IMR-90 (cell line): ENCODE measurements around the gene SMARCC2. TPM values are rescaled to one million over a fixed set of nuclear protein-coding genes. Genes with fewer than 3 reads are reported as not detected.
"Not testable (repeated sequence)": the region's sequence is repeated elsewhere in the genome, so short reads cannot be mapped to it uniquely, and the experiment has no call there.

Source experiments
- ATAC-seq: fragments of 200-7000 bp; cut with Tn5 transposase; 2 replicates; pipeline ENCODE4 v1.9.1; 2020; ENCODE audit warnings: low read depth, mild to moderate bottlenecking, moderate library complexity
- BruUV-seq: library from RNA; stranded (reverse); fragments of 400-500 nt; replicated peaks from 2 replicates; lab custom pipeline; 2021; lab: Mats Ljungman, UMichigan
- CTCF ChIA-PET: fragments of 300-600 bp; formaldehyde crosslinking; extraction: SDS; loops from one replicate; lab custom pipeline; 2021; ENCODE audit warnings: antibody characterized with exemption; lab: Yijun Ruan, JAX
- POLR2A ChIA-PET: fragments of 300-600 bp; sonication (Branson Sonifier 250); formaldehyde crosslinking; loops from one replicate; lab custom pipeline; 2022; ENCODE audit warnings: antibody characterized with exemption; ENCODE audit not compliant: unreplicated experiment; lab: Charles Lee
- DNase-seq: peaks from one replicate; pipeline ENCODE4 v3.0.0; 2013
- H2AFZ ChIP-seq: replicated peaks from 2 replicates; pipeline ENCODE3; 2013; ENCODE audit warnings: low read length, mild to moderate bottlenecking; ENCODE audit not compliant: poor library complexity
- H2AK5ac ChIP-seq: 2 replicates; pipeline ENCODE4 v1.6.1; 2013; ENCODE audit warnings: low read depth, low read length, inconsistent platforms
- H2AK9ac ChIP-seq: replicated peaks from 2 replicates; pipeline ENCODE3; 2013; ENCODE audit warnings: mild to moderate bottlenecking, low read depth, low read length, moderate library complexity; ENCODE audit not compliant: poor library complexity
- H2BK120ac ChIP-seq: 2 replicates; pipeline ENCODE4 v1.6.1; 2013; ENCODE audit warnings: low read depth, low read length, inconsistent platforms
- H2BK15ac ChIP-seq: 3 replicates; pipeline ENCODE4 v1.6.1; 2013; ENCODE audit warnings: low read depth, low read length, inconsistent platforms
- H2BK20ac ChIP-seq: 2 replicates; pipeline ENCODE4 v1.6.1; 2013; ENCODE audit warnings: low read depth, mild to moderate bottlenecking, inconsistent platforms, low read length, moderate library complexity
- H2BK5ac ChIP-seq: 2 replicates; pipeline ENCODE4 v1.6.1; 2013; ENCODE audit warnings: mild to moderate bottlenecking, low read depth, low read length, inconsistent platforms; ENCODE audit not compliant: poor library complexity, severe bottlenecking
- H3K14ac ChIP-seq: replicated peaks from 2 replicates; pipeline ENCODE4 v1.6.1; 2013; ENCODE audit warnings: low read depth, low read length, inconsistent platforms
- H3K18ac ChIP-seq: 2 replicates; pipeline ENCODE4 v1.6.1; 2013; ENCODE audit warnings: low read depth, low read length, control low read depth
- H3K23ac ChIP-seq: 2 replicates; pipeline ENCODE4 v1.6.1; 2013; ENCODE audit warnings: low read depth, low read length, inconsistent platforms
- H3K27ac ChIP-seq: 2 replicates; pipeline ENCODE4 v1.5.1; 2013; ENCODE audit warnings: mild to moderate bottlenecking, control low read depth, low read length; ENCODE audit not compliant: insufficient read depth
- H3K27me3 ChIP-seq: 2 replicates; pipeline ENCODE4 v1.6.1; 2013; ENCODE audit warnings: low read length; ENCODE audit not compliant: control insufficient read depth, insufficient read depth
- H3K36me3 ChIP-seq: 2 replicates; pipeline ENCODE4 v1.6.1; 2013; ENCODE audit warnings: low read length, mixed read lengths; ENCODE audit not compliant: control insufficient read depth, insufficient read depth
- H3K4ac ChIP-seq: 2 replicates; pipeline ENCODE4 v1.6.1; 2013; ENCODE audit warnings: low read depth, low read length, inconsistent platforms
- H3K4me1 ChIP-seq: 2 replicates; pipeline ENCODE4 v1.6.1; 2013; ENCODE audit warnings: low read length, mixed read lengths; ENCODE audit not compliant: control insufficient read depth, insufficient read depth
- H3K4me2 ChIP-seq: 2 replicates; pipeline ENCODE4 v1.6.1; 2013; ENCODE audit warnings: low read depth, mild to moderate bottlenecking, control low read depth, low read length, moderate library complexity
- H3K4me3 ChIP-seq: 2 replicates; pipeline ENCODE4 v1.5.1; 2013; ENCODE audit warnings: low read depth, mild to moderate bottlenecking, control low read depth, low read length, moderate library complexity; ENCODE audit not compliant: insufficient read depth
- H3K56ac ChIP-seq: 2 replicates; pipeline ENCODE4 v1.6.1; 2013; ENCODE audit warnings: low read length, inconsistent platforms; ENCODE audit not compliant: insufficient read depth; ENCODE audit errors: extremely low read depth
- H3K79me1 ChIP-seq, 2 experiments: 2 replicates each; pipeline ENCODE4 v1.6.1; 2013; ENCODE audit warnings: low read length in 2 of 2, inconsistent platforms in 1 of 2, low read depth in 1 of 2
- H3K9ac ChIP-seq: 2 replicates; pipeline ENCODE4 v1.6.1; 2013; ENCODE audit warnings: low read depth, low read length, control low read depth
- H3K9me1 ChIP-seq: 2 replicates; pipeline ENCODE4 v1.6.1; 2013; ENCODE audit warnings: low read length, inconsistent platforms; ENCODE audit not compliant: insufficient read depth
- H3K9me3 ChIP-seq: 2 replicates; pipeline ENCODE4 v1.6.1; 2013; ENCODE audit warnings: low read length; ENCODE audit not compliant: control insufficient read depth, insufficient read depth
- H4K20me1 ChIP-seq: 2 replicates; pipeline ENCODE4 v1.6.1; 2013; ENCODE audit warnings: low read length, inconsistent platforms; ENCODE audit not compliant: insufficient read depth
- H4K5ac ChIP-seq: 2 replicates; pipeline ENCODE4 v1.6.1; 2013; ENCODE audit warnings: mild to moderate bottlenecking, low read depth, low read length, control low read depth
- H4K8ac ChIP-seq, 2 experiments: 2 replicates each; pipeline ENCODE4 v1.6.1; 2013; ENCODE audit warnings: low read depth in 2 of 2, low read length in 2 of 2, control low read depth in 1 of 2, inconsistent platforms in 1 of 2
- H4K91ac ChIP-seq: 2 replicates; pipeline ENCODE4 v1.6.1; 2013; ENCODE audit warnings: low read depth, low read length, inconsistent platforms; ENCODE audit not compliant: insufficient read depth
- CEBPB ChIP-seq: IDR thresholded peaks from 2 replicates; pipeline ENCODE4 v1.6.1; 2012; ENCODE audit warnings: low read depth, low read length, improper control_type of control experiment
- FOS ChIP-seq: fragments of 150-350 bp; IDR thresholded peaks from 2 replicates; pipeline ENCODE4 v1.6.1; 2016; ENCODE audit warnings: low read depth, low read length
- WGBS, 2 experiments: methylation state at CpG; one replicate each; pipeline versions ENCODE4 v1.1.5 to v1.1.7; 2013; ENCODE audit warnings: missing lambda C conversion rate in 2 of 2; ENCODE audit not compliant: insufficient read length in 1 of 2; ENCODE audit errors: extremely low coverage in 2 of 2; 5-methylcytosine and 5-hydroxymethylcytosine counted together
- dilution Hi-C: fragments of 300-500 bp; cut with HindIII; formaldehyde crosslinking; loops from one replicate; pipeline ENCODE4 v1.14.3; 2018; ENCODE audit warnings: low sequenced_read_pairs; ENCODE audit not compliant: unreplicated experiment
- in situ Hi-C: fragments of 300-500 bp; cut with MboI; formaldehyde crosslinking; loops from 3 replicates; pipeline ENCODE4 v1.14.3; 2019; ENCODE audit warnings: low sequenced_read_pairs, inconsistent platforms, mixed read lengths
- intact Hi-C: fragments of 100-400 bp; cut with micrococcal nuclease; formaldehyde crosslinking; loops from 2 replicates; pipeline ENCODE4 v1.10.0; 2022
- polyA plus RNA-seq, 3 experiments: library from polyadenylated mRNA; depleted of rRNA; stranded (reverse); fragments of >200 nt; gene quantifications; 2 replicates each; pipeline ENCODE4 v1.2.3, GENCODE V29; 2012; ENCODE audit warnings: low replicate concordance in 1 of 3
- total RNA-seq: library from RNA; depleted of rRNA; stranded (reverse); fragments of >200 nt; gene quantifications from 2 replicates; pipeline ENCODE4 v1.2.3, GENCODE V29; 2012

The SMARCC2 gene
- total and polyA plus RNA-seq, 2 of the 4 experiments (the other 2 are of a cell fraction), result 42.3 to 43.8 TPM

DNA sequence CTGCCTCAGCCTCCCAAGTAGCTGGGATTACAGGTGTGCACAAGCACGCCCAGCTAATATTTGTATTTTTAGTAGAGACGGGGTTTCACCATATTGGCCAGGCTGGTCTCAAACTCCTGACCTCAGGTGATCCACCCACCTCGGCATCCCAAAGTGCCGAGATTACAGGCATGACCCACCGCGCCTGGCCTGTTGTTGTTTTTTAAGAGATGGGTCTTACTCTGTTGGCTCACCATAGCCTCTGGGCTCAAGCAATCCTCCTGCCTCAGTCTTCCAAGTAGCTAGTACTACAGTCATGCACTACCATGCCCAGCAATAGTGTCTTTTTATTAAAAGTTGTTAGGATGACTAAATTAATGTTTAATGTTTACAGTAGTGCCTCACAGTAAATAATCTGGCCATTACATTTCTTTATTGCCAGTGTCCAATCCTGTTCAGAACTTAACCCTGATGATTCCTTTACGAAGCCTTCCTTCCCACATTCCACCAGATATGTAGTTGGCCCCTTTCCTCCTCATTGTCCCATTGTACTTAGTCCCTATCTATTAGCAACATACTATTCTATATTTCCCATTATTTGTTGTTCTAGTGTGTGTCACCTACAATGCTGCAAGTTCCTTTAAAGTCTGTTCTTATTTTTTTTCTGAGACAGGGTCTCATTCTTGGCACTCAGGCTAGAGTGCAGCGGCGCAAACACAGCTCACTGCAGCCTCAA lies 8.8 kb upstream of the SMARCC2 start (continued):
- TF ChIP-seq FOS, result no peak

DNA sequence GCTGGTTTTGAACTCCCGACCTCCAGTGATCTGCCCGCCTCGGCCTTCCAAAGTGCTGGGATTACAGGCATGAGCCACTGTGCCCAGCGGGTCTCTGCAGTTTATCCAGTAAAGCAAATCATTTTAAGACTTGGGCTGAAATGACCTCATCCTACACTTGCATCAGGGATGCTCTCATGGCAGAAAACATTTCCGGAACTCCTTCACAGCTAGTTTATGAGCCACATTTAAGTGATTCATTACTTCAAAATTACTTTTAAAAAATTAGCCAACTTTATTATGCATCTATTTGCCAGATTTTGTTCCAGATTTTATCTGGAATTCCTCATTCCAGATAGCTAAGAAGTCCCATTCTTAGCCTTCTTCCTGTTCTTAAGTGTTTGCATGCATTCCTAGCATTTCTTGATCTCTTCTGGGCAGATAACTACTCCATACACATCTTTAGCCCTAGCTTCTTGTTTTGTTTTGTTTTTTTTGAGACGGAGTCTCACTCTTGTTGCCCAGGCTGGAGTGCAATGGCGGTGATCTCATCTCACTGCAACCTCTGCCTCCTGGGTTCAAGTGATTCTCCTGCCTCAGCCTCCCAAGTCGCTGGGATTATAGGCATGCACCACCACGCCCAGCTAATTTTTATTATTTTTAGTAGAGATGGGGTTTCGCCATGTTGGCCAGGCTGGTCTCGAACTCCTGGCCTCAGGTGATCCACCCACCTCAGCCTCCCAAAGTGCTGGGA lies 7.7 kb upstream of the SMARCC2 start:
- ATAC-seq (peak; percentile 80), DNase-seq (peak; percentile 96)
- H3K36me3 ChIP-seq, H3K4me2 ChIP-seq, H3K18ac ChIP-seq, dilution Hi-C loops, H4K20me1 ChIP-seq, H3K56ac ChIP-seq, H3K23ac ChIP-seq, in situ Hi-C loops, H3K4me3 ChIP-seq, H3K4me1 ChIP-seq, H3K79me1 ChIP-seq, H2BK15ac ChIP-seq, H3K9me1 ChIP-seq, H3K27me3 ChIP-seq, BruUV-seq, H3K14ac ChIP-seq, H2AK9ac ChIP-seq, H3K9ac ChIP-seq, H2BK20ac ChIP-seq, H3K9me3 ChIP-seq, H2AK5ac ChIP-seq: not testable (repeated sequence)
- Histone ChIP-seq H2AFZ (peak overlapping the region; percentile 18), H3K4ac (peak overlapping the region; percentile 12), H3K27ac (peak overlapping the region; percentile 60; the same call in 1 of the 2 replicates), H4K5ac (peak overlapping the region; percentile 63; the same call in 1 of the 2 replicates), H4K91ac (peak overlapping the region; percentile 21), H4K8ac (peak overlapping the region in 1 of 2 experiments; percentile 2; a peak in 1 of 4 replicates), H2BK120ac (0 out of 2 replicates have a peak overlapping the region, but pooled peaks have one; percentile 0), H2BK5ac (peak overlapping the region; percentile 45)
- peak; percentile 91 for TF ChIP-seq CEBPB
- POLR2A ChIA-PET, result interaction anchor here (0.6 to 0.9 kb wide), 2 partner anchors 25 to 104 kb away, joined by 3 to 4 read pairs; partner anchors contain the start of gene RNF41
- intact Hi-C loops, result loop anchor here (1.0 to 2.0 kb wide), 2 partner anchors 27 to 78 kb away; partner anchors contain the start of genes NABP2 and ZC3H10
- CTCF ChIA-PET, result interaction anchor here (1.5 to 1.6 kb wide), 2 partner anchors 9 to 25 kb away, joined by 4 to 8 read pairs; partner anchors contain the start of gene RNF41
- WGBS, 2 experiments, result 33% methylated on average over 3 of the region's 11 CpGs; no CpG with 5 or more reads in 1 of the 2 experiments
